ENCODE results near the gene WDR54. TPM values are rescaled to one million over a fixed set of nuclear protein-coding genes. Genes with fewer than 3 reads are reported as not detected.

WDR54 gene
- total and polyA plus RNA-seq, 4 donors, result 15.4 to 42.3 (median 32.0) TPM

- peaks cover 0 to 4% (median 0%) of the 10 kb centered on the region in 5 donors for H3K4me1 ChIP-seq (ENCODE audit: control insufficient read depth in 5 of 5, insufficient read depth in 5 of 5, low read length in 5 of 5)
- no peaks in the 10 kb centered on the region for H3K27me3 ChIP-seq (ENCODE audit: control insufficient read depth in 3 of 3, insufficient read depth in 3 of 3, low read length in 2 of 3)
- H3K9ac ChIP-seq (ENCODE audit: insufficient read depth in 1 of 2, low read length in 2 of 2), result no peak overlapping the region
- no peaks in the 10 kb centered on the region for H3K9me3 ChIP-seq (ENCODE audit: control insufficient read depth in 4 of 4, insufficient read depth in 3 of 4, low read length in 3 of 4)
- H3K4me3 ChIP-seq, result no peak overlapping the region
- peaks cover 4 to 24% (median 15%) of the 10 kb centered on the region in 4 donors for H3K36me3 ChIP-seq (ENCODE audit: control insufficient read depth in 4 of 4, insufficient read depth in 4 of 4, low read length in 4 of 4)
- no peak for TF ChIP-seq CTCF (IDR thresholded peaks at IDR 0.05; ENCODE audit: control extremely low read depth, extremely low read depth)
- no peak overlapping the region for H3K27ac ChIP-seq (ENCODE audit: low read depth in 1 of 2, low read length in 1 of 2)
- no peak for DNase-seq
- no peak for ATAC-seq (ENCODE audit: insufficient read depth, low FRiP score)
- 85 to 90% methylated on average over 5 of the region's 5 CpGs for WGBS, 2 donors
These were observed 2.8 kb downstream of the WDR54 start for GRCh38 chr2:74424139-74424992.

- H3K27ac ChIP-seq (ENCODE audit: low read depth in 1 of 2, low read length in 1 of 2), result no peak overlapping the region
- H3K4me3 ChIP-seq, result no peak overlapping the region
- no peaks in the 10 kb centered on the region for H3K27me3 ChIP-seq (ENCODE audit: control insufficient read depth in 3 of 3, insufficient read depth in 3 of 3, low read length in 2 of 3)
- no peak for TF ChIP-seq CTCF (IDR thresholded peaks at IDR 0.05; ENCODE audit: control extremely low read depth, extremely low read depth)
- no peaks in the 10 kb centered on the region for H3K9me3 ChIP-seq (ENCODE audit: control insufficient read depth in 4 of 4, insufficient read depth in 3 of 4, low read length in 3 of 4)
- DNase-seq, result no peak
- H3K36me3 ChIP-seq (ENCODE audit: control insufficient read depth in 4 of 4, insufficient read depth in 4 of 4, low read length in 4 of 4), result peaks cover 9 to 31% (median 20%) of the 10 kb centered on the region in 4 donors
- ATAC-seq (ENCODE audit: insufficient read depth, low FRiP score), result no peak
- no peak overlapping the region for H3K9ac ChIP-seq (ENCODE audit: insufficient read depth in 1 of 2, low read length in 2 of 2)
- 85 to 87% methylated on average over 5 of the region's 5 CpGs for whole genome bisulfite sequencing, 2 donors
- H3K4me1 ChIP-seq (ENCODE audit: control insufficient read depth in 5 of 5, insufficient read depth in 5 of 5, low read length in 5 of 5), result peaks cover 0 to 4% (median 0%) of the 10 kb centered on the region in 5 donors
These were observed 3.5 kb downstream of the WDR54 start for GRCh38 chr2:74424995-74425406.

GRCh38 chr2:74425523-74425922 lies 4.0 kb downstream of the WDR54 start:
- WGBS, 2 donors, result 86 to 88% methylated on average over 7 of the region's 7 CpGs
- no peaks in the 10 kb centered on the region for H3K27me3 ChIP-seq (ENCODE audit: control insufficient read depth in 3 of 3, insufficient read depth in 3 of 3, low read length in 2 of 3)
- DNase-seq (no peak), ATAC-seq (ENCODE audit: insufficient read depth, low FRiP score) (no peak)
- no peak overlapping the region for H3K9ac ChIP-seq (ENCODE audit: insufficient read depth in 1 of 2, low read length in 2 of 2)
- H3K9me3 ChIP-seq (ENCODE audit: control insufficient read depth in 4 of 4, insufficient read depth in 3 of 4, low read length in 3 of 4), result no peaks in the 10 kb centered on the region
- H3K36me3 ChIP-seq (ENCODE audit: control insufficient read depth in 4 of 4, insufficient read depth in 4 of 4, low read length in 4 of 4), result peaks cover 12 to 36% (median 24%) of the 10 kb centered on the region in 4 donors
- H3K4me1 ChIP-seq (ENCODE audit: control insufficient read depth in 5 of 5, insufficient read depth in 5 of 5, low read length in 5 of 5), result peaks cover 0 to 4% (median 0%) of the 10 kb centered on the region in 5 donors
- no peak for TF ChIP-seq CTCF (IDR thresholded peaks at IDR 0.05; ENCODE audit: control extremely low read depth, extremely low read depth)
- H3K4me3 ChIP-seq, result no peak overlapping the region
- no peak overlapping the region for H3K27ac ChIP-seq (ENCODE audit: low read depth in 1 of 2, low read length in 1 of 2)
